GM12878 (cell line): ENCODE results near the gene RCVRN.

Experiments used
- EZH2 ChIP-seq: IDR thresholded peaks from 2 replicates; pipeline ENCODE4 v1.6.1; 2012; ENCODE audit warnings: low read depth, mild to moderate bottlenecking, control low read depth, inconsistent platforms, low read length, borderline replicate concordance; ENCODE audit not compliant: control insufficient read depth
- GABPA ChIP-seq: IDR thresholded peaks from 2 replicates; pipeline ENCODE4 v1.6.1; 2014; ENCODE audit warnings: antibody characterized with exemption, low read depth, mild to moderate bottlenecking, inconsistent platforms
- ZNF207 ChIP-seq: fragments of 450-650 bp; IDR thresholded peaks from 2 replicates; pipeline ENCODE4 v1.6.1; 2014; ENCODE audit warnings: antibody characterized with exemption, mild to moderate bottlenecking, borderline replicate concordance

DNA sequence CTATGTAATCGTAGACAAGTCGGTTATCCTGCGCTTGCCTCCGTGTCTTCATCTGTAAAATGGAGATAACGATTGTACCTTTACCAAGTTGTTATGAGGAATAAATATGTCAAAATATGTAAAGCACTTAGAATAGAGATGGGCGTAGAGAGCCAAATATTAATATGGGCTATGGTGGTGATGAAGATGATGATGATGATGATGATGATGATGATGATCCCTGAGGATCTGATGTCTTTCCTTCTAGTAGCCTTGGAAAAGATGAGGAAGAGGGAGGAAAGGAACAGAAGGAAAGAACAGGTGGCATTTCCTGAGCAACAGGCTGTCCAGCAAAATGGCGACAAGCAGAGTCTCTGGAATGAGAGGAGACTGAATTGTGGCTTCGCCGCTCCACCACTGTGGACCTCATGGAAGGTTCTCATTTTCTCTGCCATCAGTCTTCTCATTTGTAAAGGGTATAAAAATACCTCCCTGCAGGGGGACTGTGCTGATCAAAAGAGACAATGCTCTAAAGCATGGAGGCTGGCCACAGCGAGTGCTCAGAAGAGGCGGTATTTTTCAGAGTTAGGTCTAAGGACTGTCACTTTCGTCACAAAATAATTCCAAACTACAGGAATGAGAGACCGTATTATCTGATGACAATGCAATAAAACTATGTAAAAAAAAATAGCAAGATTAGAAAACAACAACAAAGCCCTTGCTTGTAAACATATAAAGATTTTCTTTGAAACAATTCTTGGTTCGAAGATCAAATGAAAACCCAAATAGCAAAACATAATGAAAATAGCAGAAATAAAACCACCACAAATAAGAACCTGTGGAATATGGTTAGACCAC lies 17.2 kb upstream of the RCVRN start:
- TF ChIP-seq EZH2 (no peak), GABPA (no peak), ZNF207 (no peak)
